ENCODE measurements around the gene ZNF385B.

DNA sequence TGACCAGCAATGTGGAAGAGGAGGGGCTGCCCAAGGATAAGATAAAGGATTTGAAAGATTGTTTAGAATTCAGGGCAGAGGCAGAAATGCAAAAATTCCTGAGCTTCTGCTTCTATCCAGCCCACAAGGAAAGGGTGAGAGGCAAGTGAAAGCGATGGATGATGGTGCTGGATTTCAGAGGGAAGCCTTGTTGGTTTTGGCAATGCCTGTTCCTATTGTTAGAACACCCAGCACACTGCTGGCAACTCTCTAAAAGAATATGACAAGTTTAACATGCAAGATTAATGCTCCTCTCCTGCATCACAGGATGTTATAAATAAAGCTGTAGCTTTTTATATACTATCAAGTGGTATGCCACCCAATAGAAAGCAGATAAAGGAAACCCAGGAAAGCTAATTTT, 92.6 kb downstream of the ZNF385B start:
- TF ChIP-seq, protein P1, sequence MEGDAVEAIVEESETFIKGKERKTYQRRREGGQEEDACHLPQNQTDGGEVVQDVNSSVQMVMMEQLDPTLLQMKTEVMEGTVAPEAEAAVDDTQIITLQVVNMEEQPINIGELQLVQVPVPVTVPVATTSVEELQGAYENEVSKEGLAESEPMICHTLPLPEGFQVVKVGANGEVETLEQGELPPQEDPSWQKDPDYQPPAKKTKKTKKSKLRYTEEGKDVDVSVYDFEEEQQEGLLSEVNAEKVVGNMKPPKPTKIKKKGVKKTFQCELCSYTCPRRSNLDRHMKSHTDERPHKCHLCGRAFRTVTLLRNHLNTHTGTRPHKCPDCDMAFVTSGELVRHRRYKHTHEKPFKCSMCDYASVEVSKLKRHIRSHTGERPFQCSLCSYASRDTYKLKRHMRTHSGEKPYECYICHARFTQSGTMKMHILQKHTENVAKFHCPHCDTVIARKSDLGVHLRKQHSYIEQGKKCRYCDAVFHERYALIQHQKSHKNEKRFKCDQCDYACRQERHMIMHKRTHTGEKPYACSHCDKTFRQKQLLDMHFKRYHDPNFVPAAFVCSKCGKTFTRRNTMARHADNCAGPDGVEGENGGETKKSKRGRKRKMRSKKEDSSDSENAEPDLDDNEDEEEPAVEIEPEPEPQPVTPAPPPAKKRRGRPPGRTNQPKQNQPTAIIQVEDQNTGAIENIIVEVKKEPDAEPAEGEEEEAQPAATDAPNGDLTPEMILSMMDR (IDR thresholded peaks at IDR 0.05; ENCODE audit: low read depth, low read length): no peak
- no peak for TF ChIP-seq EZH2phosphoT487 (IDR thresholded peaks at IDR 0.05; ENCODE audit: low read depth)
